ENCODE data around the gene BCAN.

DNA sequence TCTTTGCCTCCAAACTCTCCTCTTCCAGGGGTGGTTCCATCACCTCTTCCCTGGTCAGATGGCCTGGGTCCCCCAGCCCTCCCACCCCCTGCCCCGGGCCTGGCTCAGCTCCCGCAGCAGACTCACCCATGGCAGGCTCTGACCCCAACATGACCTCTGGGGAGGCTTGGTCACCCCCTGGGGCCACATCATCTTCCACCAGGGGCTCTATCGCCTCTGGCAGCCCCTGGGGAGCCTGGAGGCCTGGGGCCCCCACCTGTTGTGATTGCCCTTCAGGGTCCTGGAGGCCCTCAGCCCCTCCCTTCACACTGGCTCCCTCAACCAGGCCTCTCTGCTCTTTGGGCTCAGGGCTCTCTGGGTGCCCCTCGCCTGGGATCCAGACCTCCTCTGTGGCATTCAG, 28.9 kb downstream of the BCAN start:
- TF ChIP-seq CTCF (IDR thresholded peaks at IDR 0.05; ENCODE audit: low read length) = no peak
- no peak for TF ChIP-seq EZH2 (optimal IDR thresholded peaks at IDR 0.05; ENCODE audit: low read depth, low read length)
